GM20000 (cell line): Measurements from ENCODE around the gene DHRSX.
"Not testable (repeated sequence)": the region's sequence is repeated elsewhere in the genome, so short reads cannot be mapped to it uniquely, and the experiment has no call there.

ENCODE experiments used
- DNase-seq: peaks from one replicate; pipeline ENCODE4 v3.0.0; 2012; ENCODE audit warnings: low spot score
- TF ChIP-seq, protein P1 (sequence below): IDR thresholded peaks from 2 replicates; pipeline ENCODE4 v1.5.1; 2012; ENCODE audit warnings: mild to moderate bottlenecking, control low read depth; ENCODE audit errors: extremely low read depth, missing control alignments

Gene DHRSX

DNA sequence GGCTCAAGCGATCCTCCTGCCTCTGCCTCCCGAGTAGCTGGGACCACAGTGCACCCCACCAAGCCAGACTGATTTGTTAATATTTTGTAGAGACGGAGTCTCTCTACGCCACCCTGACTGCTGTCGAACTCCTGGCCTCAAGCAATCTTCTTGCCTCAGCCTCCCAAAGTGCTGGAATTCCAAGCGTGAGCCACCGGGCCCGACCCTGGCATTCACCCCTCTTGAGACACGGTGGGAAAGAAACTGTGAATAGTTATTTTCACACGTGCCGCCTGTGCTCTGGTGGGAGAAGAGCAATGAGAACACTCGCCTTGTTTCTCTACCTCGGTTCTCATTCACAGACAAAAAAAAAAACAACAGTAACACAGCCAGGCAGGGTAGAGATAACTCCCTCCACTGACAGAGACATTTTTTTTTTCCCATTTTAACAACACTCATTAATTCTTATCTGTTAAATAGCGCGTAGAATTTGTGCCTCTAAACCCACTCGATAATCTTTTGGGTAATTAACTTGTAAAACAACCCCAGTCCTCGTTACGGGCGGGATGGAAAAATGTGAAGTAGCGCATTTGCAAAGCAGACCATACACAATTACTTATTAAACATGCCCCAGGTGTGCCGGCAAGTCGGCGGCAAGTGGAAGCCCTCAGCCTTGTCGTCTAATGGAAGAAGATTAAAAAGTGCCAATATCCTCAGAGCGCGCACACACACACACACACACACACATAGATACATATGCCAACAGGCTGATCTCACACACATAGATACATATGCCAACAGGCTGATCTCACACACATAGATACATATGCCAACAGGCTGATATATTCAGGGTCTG lies 103.3 kb downstream of the DHRSX start:
- no peak for DNase-seq
- TF ChIP-seq, protein P1, sequence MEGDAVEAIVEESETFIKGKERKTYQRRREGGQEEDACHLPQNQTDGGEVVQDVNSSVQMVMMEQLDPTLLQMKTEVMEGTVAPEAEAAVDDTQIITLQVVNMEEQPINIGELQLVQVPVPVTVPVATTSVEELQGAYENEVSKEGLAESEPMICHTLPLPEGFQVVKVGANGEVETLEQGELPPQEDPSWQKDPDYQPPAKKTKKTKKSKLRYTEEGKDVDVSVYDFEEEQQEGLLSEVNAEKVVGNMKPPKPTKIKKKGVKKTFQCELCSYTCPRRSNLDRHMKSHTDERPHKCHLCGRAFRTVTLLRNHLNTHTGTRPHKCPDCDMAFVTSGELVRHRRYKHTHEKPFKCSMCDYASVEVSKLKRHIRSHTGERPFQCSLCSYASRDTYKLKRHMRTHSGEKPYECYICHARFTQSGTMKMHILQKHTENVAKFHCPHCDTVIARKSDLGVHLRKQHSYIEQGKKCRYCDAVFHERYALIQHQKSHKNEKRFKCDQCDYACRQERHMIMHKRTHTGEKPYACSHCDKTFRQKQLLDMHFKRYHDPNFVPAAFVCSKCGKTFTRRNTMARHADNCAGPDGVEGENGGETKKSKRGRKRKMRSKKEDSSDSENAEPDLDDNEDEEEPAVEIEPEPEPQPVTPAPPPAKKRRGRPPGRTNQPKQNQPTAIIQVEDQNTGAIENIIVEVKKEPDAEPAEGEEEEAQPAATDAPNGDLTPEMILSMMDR, result no peak

DNA sequence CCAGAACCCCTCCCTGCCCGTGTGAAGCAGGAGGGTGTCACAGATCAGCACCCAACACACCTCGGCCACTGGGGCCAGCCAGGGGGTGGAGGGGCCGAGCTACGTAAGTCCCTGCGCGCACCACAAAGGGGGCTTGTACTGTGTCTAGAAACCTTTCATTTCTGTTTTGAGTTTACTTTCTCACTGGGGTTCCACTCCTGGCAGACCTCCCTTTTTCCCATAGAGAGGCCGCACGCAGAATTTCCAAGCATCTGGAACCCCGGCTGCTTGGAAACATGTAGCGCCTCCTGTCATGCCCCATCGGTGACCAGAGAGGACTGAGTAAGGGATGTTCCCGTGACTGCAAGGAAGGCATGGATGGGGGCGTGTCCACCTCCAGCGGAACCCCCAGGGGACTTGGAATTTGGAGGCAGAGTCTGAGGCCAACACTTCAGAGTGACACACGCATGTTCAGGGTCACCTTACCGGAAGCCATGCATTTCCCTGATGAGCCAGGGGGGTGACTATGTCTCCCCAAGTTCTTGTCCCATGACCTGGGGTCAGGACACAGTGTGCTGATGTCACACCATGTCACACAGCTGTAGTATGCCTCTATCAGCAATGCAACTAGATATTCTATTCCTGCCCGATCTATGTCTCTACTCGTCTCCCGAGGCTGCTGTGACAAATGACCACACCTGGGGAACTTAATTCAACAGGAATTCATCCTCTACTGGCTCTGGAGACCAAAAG lies 105.3 kb downstream of the DHRSX start:
- TF ChIP-seq, protein P1, result no peak
- DNase-seq, result no peak

DNA sequence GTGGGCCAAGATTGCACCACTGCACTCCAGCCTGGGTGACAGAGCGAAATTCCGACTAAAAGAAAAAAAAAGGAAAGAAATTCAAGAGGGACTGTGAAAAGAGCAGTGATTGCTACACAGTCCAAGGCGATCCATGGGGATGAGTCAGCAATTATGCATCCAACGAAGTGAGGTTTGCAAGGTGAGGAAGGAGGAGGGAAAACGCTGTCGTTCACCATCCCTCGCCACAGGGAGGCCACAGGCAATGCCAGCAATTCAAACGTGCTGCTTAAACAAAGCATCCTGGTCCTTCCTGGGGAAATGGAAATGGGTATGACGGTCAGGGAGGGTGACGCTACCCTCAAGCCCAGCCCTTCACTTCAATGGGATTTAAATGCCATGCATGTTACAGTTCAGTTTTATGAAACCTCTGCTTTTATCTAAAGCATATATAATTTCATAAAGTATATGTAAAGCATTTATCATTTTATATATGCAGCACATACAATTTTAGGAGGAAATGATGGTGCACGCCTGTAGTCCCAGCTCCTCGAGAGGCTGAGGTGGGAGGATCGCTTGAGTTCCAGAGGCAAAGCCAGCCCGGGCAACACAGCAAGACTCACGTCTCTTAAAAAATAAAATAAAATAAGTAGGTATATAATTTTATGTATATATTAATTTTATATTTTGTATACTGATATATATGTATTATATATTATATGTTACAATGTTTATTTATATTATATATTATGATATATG lies 108.7 kb downstream of the DHRSX start:
- TF ChIP-seq, protein P1, result no peak
- no peak for DNase-seq

DNA sequence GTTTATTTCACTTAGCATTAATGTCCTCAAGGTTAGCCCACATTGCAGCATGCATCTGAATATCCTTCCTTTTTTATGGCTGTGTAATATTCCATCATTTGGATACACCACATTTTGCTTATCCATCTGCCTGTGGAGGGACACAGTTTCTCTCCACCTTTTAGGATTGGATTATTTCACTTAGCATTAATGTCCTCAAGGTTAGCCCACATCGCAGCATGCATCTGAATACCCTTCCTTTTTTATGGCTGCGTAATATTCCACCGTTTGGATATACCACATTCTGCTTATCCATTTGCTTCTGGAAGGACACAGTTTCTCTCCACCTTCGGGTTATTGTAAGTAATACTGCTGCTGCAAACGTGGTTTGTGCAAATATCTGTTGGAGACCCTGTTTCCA lies 110.0 kb downstream of the DHRSX start:
- DNase-seq, result no peak
- TF ChIP-seq, protein P1, result no peak

DNA sequence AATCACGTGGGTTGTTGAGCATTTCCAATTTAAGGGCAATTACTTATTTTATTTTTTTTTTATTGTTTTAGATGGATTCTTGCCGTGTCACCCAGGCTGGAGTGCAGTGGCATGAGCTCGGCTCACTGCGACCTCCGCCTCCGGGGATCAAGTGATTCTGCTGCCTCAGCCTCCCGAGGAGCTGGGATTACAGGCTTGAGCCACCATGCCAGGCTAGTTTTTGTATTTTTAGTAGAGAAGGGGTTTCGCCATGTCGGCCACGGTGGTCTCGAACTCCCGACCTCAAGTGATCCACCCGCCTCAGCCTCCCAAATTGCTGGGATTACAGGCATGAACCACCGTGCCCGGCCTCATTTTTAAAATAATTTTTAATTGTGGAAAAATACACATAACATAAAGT lies 111.0 kb downstream of the DHRSX start:
- DNase-seq, result not testable (repeated sequence)

DNA sequence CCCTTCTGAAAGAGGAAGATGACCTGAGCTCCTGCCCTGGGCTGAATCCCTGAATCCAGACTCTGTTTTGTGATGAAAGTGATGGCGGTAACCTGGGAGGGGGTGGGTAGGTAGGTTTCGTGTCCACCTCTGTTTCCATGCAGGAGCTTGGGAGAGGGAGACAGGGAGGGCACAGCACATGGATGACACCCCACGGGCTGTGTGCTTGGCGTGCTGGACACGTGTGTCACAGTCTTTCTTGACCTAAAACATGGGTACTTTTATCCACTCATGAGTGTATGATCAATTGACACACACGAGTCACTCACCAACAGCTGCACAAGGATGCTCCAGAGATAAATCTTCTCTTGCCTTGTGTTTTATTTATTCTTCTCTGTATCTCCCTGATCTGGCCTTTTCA lies 111.5 kb downstream of the DHRSX start:
- TF ChIP-seq, protein P1, result no peak
- no peak for DNase-seq

DNA sequence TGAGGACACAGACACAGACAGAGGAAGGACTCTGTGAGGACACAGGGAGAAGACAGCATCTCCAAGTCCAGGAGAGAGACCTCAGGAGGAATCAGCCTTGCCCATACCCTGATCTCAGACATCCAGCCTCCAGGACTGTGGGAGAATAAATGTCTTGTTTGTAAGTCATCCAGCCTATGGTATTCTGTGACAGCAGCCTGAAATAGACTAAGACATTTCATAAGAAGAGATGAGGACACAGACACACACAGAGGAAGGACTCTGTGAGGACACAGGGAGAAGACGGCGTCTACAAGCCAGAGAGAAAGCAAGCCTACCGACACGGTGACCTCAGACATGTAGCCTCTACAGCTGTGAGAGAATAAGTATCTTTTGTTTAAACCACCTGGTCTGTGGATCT lies 112.1 kb downstream of the DHRSX start:
- DNase-seq, result no peak
- TF ChIP-seq, protein P1, result no peak
